ENCODE data around the gene PMM2. TPM values are rescaled to one million over a fixed set of nuclear protein-coding genes. Genes with fewer than 3 reads are reported as not detected.
"Not testable (repeated sequence)": the region's sequence is repeated elsewhere in the genome, so short reads cannot be mapped to it uniquely, and the experiment has no call there.

The PMM2 gene
- total RNA-seq, 5 donors from 2014 or later (not counting 1 experiment from before 2014, with no cell fraction given) = 33.8 to 46.6 (median 43.7) TPM

GRCh38 chr16:8826278-8826879 is 28.7 kb downstream of the PMM2 start:
- no peaks in the 10 kb centered on the region for H3K9me3 ChIP-seq
- H3K4me1 ChIP-seq (ENCODE audit: control insufficient read depth in 1 of 2, extremely low read depth in 1 of 2, insufficient read depth in 2 of 2, low read length in 2 of 2) = no peaks in the 10 kb centered on the region
- DNase-seq (no peak), ATAC-seq (replicated peaks in 1 of 4) (no peak)
- peaks cover 2 to 22% of the 10 kb centered on the region in 2 donors for H3K36me3 ChIP-seq (ENCODE audit: control insufficient read depth in 2 of 2, extremely low read depth in 1 of 2, insufficient read depth in 1 of 2, low read length in 1 of 2)
- POLR2A ChIA-PET = no interaction called here
- no peaks in the 10 kb centered on the region for H3K27me3 ChIP-seq (replicated peaks in 1 of 2; ENCODE audit: control insufficient read depth in 2 of 2, extremely low read depth in 1 of 2, insufficient read depth in 2 of 2, low read length in 1 of 2)
- H3K27me3 Mint-ChIP-seq = no peaks in the 10 kb centered on the region
- H3K27ac ChIP-seq (ENCODE audit: low read length) = no peak overlapping the region
- H3K4me1 Mint-ChIP-seq = peaks cover 4 to 5% (median 5%) of the 10 kb centered on the region in 3 donors
- H3K4me3 ChIP-seq (ENCODE audit: control insufficient read depth in 1 of 2, extremely low read depth in 1 of 2, low read length in 1 of 2) = no peak overlapping the region
- H3K27ac Mint-ChIP-seq = no peak overlapping the region
- peaks cover 26% of the 10 kb centered on the region for H3K36me3 Mint-ChIP-seq
- no peaks in the 10 kb centered on the region for H3K9me3 Mint-ChIP-seq
- CTCF ChIA-PET = interaction anchor here in 1 of 2 donors (0.7 kb wide), 1 partner anchor 182 kb away, joined by 3 read pairs; no protein-coding TSS in a partner anchor
- no CpG with 5 or more reads among the region's 3 CpGs for WGBS (ENCODE audit: insufficient coverage)
- H3K4me3 Mint-ChIP-seq = no peak overlapping the region

- Histone ChIP-seq H3K4me1 (ENCODE audit: control insufficient read depth in 1 of 2, extremely low read depth in 1 of 2, insufficient read depth in 2 of 2, low read length in 2 of 2) (peaks cover 0 to 13% of the 10 kb centered on the region in 2 experiments), H3K27me3 (replicated peaks in 1 of 2; ENCODE audit: control insufficient read depth in 2 of 2, extremely low read depth in 1 of 2, insufficient read depth in 2 of 2, low read length in 1 of 2) (no peaks in the 10 kb centered on the region), H3K27ac (ENCODE audit: low read length) (no peak overlapping the region), H3K36me3 (ENCODE audit: control insufficient read depth in 2 of 2, extremely low read depth in 1 of 2, insufficient read depth in 1 of 2, low read length in 1 of 2) (peaks cover 11 to 22% of the 10 kb centered on the region in 2 donors), H3K9me3 (no peaks in the 10 kb centered on the region), H3K4me3 (ENCODE audit: control insufficient read depth in 1 of 2, extremely low read depth in 1 of 2, low read length in 1 of 2) (no peak overlapping the region)
- H3K4me1 Mint-ChIP-seq = peaks cover 12 to 20% (median 15%) of the 10 kb centered on the region in 3 donors
- H3K27me3 Mint-ChIP-seq = no peaks in the 10 kb centered on the region
- WGBS (ENCODE audit: insufficient coverage) = 96% methylated on average over 6 of the region's 8 CpGs
- H3K4me3 Mint-ChIP-seq = no peak overlapping the region
- DNase-seq (no peak), ATAC-seq (replicated peaks in 1 of 4) (no peak)
- no peak overlapping the region for H3K27ac Mint-ChIP-seq
- ChIA-PET POLR2A (no interaction called here), CTCF (no interaction called here)
- peaks cover 19% of the 10 kb centered on the region for H3K36me3 Mint-ChIP-seq
- H3K9me3 Mint-ChIP-seq = no peaks in the 10 kb centered on the region
These were observed 31.0 kb downstream of the PMM2 start for GRCh38 chr16:8828541-8829165.

DNA sequence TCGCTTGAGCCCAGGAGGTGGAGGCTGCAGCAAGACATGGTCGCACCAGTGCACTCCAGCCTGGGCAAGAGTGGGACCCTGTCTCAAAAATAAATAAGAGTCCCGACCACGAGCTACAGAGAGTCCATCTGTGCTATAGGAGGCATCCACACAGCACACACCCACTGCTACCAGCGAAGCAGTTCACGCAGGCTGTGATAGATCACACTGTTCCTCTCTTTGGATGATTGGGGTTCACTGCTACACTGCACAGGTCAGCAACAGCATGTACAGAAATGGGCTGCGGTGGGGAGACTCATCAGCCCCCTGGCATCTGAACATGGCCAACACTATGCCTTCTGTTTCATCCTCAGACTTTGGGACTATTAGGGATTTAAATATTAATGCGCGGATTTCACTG is 33.8 kb downstream of the PMM2 start:
- Mint-ChIP-seq H3K36me3 (peaks cover 19% of the 10 kb centered on the region), H3K4me3 (no peak overlapping the region), H3K27ac (no peak overlapping the region), H3K27me3 (no peaks in the 10 kb centered on the region), H3K4me1 (peaks cover 18 to 23% (median 19%) of the 10 kb centered on the region in 3 donors), H3K9me3 (no peaks in the 10 kb centered on the region)
- CTCF ChIA-PET = interaction anchor here in 1 of 2 donors (0.6 kb wide), 1 partner anchor 64 kb away, joined by 5 read pairs; no protein-coding TSS in a partner anchor
- 98% methylated on average over 6 of the region's 9 CpGs for WGBS (ENCODE audit: insufficient coverage)
- POLR2A ChIA-PET = no interaction called here
- peaks cover 0 to 13% of the 10 kb centered on the region in 2 experiments for H3K4me1 ChIP-seq (ENCODE audit: control insufficient read depth in 1 of 2, extremely low read depth in 1 of 2, insufficient read depth in 2 of 2, low read length in 2 of 2)
- no peak overlapping the region for H3K27ac ChIP-seq (ENCODE audit: low read length)
- H3K27me3 ChIP-seq (replicated peaks in 1 of 2; ENCODE audit: control insufficient read depth in 2 of 2, extremely low read depth in 1 of 2, insufficient read depth in 2 of 2, low read length in 1 of 2) = no peaks in the 10 kb centered on the region
- H3K9me3 ChIP-seq = no peaks in the 10 kb centered on the region
- H3K36me3 ChIP-seq (ENCODE audit: control insufficient read depth in 2 of 2, extremely low read depth in 1 of 2, insufficient read depth in 1 of 2, low read length in 1 of 2) = peaks cover 11 to 22% of the 10 kb centered on the region in 2 donors
- ATAC-seq (replicated peaks in 1 of 4) = no peak
- H3K4me3 ChIP-seq (ENCODE audit: control insufficient read depth in 1 of 2, extremely low read depth in 1 of 2, low read length in 1 of 2) = no peak overlapping the region
- no peak for DNase-seq

DNA sequence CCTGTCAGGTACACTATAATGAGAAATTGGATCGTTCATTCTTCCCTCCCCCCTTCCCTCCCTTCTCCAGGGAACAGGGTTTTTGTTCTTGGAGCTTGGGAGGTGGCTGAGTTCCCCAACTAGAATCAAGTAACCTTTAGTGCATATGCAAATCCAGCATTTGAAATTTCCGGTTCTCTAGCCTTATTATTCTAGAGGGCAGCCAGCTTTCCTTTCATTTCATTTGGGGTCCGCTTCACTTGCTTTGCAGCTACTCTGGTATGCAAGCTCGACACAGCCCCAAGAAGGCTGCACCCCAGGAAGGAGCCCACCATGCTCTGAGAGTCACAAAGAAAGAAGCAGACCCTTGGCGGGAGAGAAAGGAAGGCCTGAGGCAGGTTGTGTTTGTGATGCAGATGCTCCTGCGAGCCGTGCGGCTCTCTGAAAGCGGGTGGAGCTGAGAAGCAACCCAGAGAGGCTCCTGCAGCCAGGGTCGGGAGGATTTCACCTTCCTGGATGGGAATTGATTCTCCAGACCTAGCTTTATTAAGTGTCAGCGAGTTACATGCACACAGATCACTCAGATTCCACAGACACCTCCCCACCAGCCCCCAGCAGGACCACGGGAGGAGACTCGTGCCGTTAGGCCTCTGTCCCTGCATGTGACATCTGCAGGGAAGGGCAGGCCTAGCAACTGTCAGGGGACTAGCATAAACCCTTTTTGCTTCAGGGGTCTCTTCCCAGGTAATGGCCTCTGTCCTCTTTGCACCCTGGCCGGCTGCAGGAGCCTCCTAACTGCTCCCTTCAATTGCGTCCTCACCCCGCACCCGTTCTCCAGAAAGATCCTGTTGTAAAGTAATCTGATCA is 34.5 kb downstream of the PMM2 start:
- Mint-ChIP-seq H3K9me3 (no peaks in the 10 kb centered on the region), H3K27me3 (no peaks in the 10 kb centered on the region), H3K27ac (no peak overlapping the region), H3K4me1 (peaks cover 18 to 23% (median 19%) of the 10 kb centered on the region in 3 donors), H3K4me3 (no peak overlapping the region), H3K36me3 (peaks cover 19% of the 10 kb centered on the region)
- peaks cover 11 to 22% of the 10 kb centered on the region in 2 donors for H3K36me3 ChIP-seq (ENCODE audit: control insufficient read depth in 2 of 2, extremely low read depth in 1 of 2, insufficient read depth in 1 of 2, low read length in 1 of 2)
- ATAC-seq (replicated peaks in 1 of 4) = no peak
- no peak overlapping the region for H3K4me3 ChIP-seq (ENCODE audit: control insufficient read depth in 1 of 2, extremely low read depth in 1 of 2, low read length in 1 of 2)
- DNase-seq = no peak
- H3K27me3 ChIP-seq (replicated peaks in 1 of 2; ENCODE audit: control insufficient read depth in 2 of 2, extremely low read depth in 1 of 2, insufficient read depth in 2 of 2, low read length in 1 of 2) = no peaks in the 10 kb centered on the region
- ChIA-PET POLR2A (no interaction called here), CTCF (interaction anchor here in 1 of 2 donors (0.5 kb wide), 1 partner anchor 177 kb away, joined by 4 read pairs; no protein-coding TSS in a partner anchor)
- H3K27ac ChIP-seq (ENCODE audit: low read length) = no peak overlapping the region
- WGBS (ENCODE audit: insufficient coverage) = 94% methylated on average over 16 of the region's 18 CpGs
- H3K9me3 ChIP-seq = no peaks in the 10 kb centered on the region
- H3K4me1 ChIP-seq (ENCODE audit: control insufficient read depth in 1 of 2, extremely low read depth in 1 of 2, insufficient read depth in 2 of 2, low read length in 2 of 2) = peaks cover 0 to 13% of the 10 kb centered on the region in 2 experiments

DNA sequence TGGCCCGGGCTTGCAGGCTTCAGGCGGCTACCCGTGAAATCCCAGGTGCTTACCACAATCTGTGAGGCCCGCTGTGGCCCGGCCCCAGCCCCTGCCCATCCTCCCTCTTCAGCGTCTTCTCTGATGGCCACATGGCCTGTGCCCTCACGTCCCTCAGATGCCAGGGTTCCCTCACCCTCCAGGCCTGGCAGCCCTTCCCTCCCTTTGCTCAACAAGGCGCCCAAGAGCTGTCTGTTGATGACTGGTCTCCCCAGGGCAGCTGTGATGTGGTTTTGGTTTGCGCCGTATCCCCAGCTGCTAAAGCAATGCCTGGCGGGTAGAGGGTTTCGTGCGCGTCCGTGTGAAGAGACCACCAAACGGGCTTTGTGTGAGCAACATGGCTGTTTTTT is 35.1 kb downstream of the PMM2 start:
- Histone ChIP-seq H3K27ac (ENCODE audit: low read length) (no peak overlapping the region), H3K27me3 (replicated peaks in 1 of 2; ENCODE audit: control insufficient read depth in 2 of 2, extremely low read depth in 1 of 2, insufficient read depth in 2 of 2, low read length in 1 of 2) (no peaks in the 10 kb centered on the region), H3K4me3 (ENCODE audit: control insufficient read depth in 1 of 2, extremely low read depth in 1 of 2, low read length in 1 of 2) (no peak overlapping the region), H3K4me1 (ENCODE audit: control insufficient read depth in 1 of 2, extremely low read depth in 1 of 2, insufficient read depth in 2 of 2, low read length in 2 of 2) (peaks cover 0 to 13% of the 10 kb centered on the region in 2 experiments), H3K36me3 (ENCODE audit: control insufficient read depth in 2 of 2, extremely low read depth in 1 of 2, insufficient read depth in 1 of 2, low read length in 1 of 2) (peaks cover 11 to 22% of the 10 kb centered on the region in 2 donors), H3K9me3 (no peaks in the 10 kb centered on the region)
- Mint-ChIP-seq H3K27ac (peak overlapping the region in 1 of 2 donors; percentile 8), H3K9me3 (no peaks in the 10 kb centered on the region), H3K4me3 (no peak overlapping the region), H3K4me1 (peaks cover 18 to 23% (median 19%) of the 10 kb centered on the region in 3 donors), H3K27me3 (no peaks in the 10 kb centered on the region), H3K36me3 (peaks cover 19% of the 10 kb centered on the region)
- POLR2A ChIA-PET = no interaction called here
- DNase-seq = peak in 2 of 35 experiments; percentile 5 to 21
- no peak for ATAC-seq (replicated peaks in 1 of 4)
- 81% methylated on average over 11 of the region's 16 CpGs for WGBS (ENCODE audit: insufficient coverage)
- CTCF ChIA-PET = interaction anchor here in 1 of 2 donors (0.5 kb wide), 1 partner anchor 177 kb away, joined by 4 read pairs; no protein-coding TSS in a partner anchor

GRCh38 chr16:8836797-8837196 is 39.2 kb downstream of the PMM2 start:
- peaks cover 18 to 19% (median 18%) of the 10 kb centered on the region in 3 donors for H3K4me1 Mint-ChIP-seq
- H3K27ac Mint-ChIP-seq; H3K4me3 Mint-ChIP-seq; H3K4me3 ChIP-seq (ENCODE audit: control insufficient read depth in 1 of 2, extremely low read depth in 1 of 2, low read length in 1 of 2); ATAC-seq (replicated peaks in 1 of 4); H3K36me3 Mint-ChIP-seq; POLR2A ChIA-PET; H3K27me3 Mint-ChIP-seq; H3K27ac ChIP-seq (ENCODE audit: low read length); DNase-seq; H3K9me3 ChIP-seq; CTCF ChIA-PET; H3K9me3 Mint-ChIP-seq; H3K36me3 ChIP-seq (ENCODE audit: control insufficient read depth in 2 of 2, extremely low read depth in 1 of 2, insufficient read depth in 1 of 2, low read length in 1 of 2); H3K27me3 ChIP-seq (replicated peaks in 1 of 2; ENCODE audit: control insufficient read depth in 2 of 2, extremely low read depth in 1 of 2, insufficient read depth in 2 of 2, low read length in 1 of 2): not testable (repeated sequence)
- WGBS (ENCODE audit: insufficient coverage) = 100% methylated on average over 4 of the region's 7 CpGs
- peaks cover 0 to 11% of the 10 kb centered on the region in 2 experiments for H3K4me1 ChIP-seq (ENCODE audit: control insufficient read depth in 1 of 2, extremely low read depth in 1 of 2, insufficient read depth in 2 of 2, low read length in 2 of 2)
